Measurements from ENCODE around the gene RABEP2. TPM values are rescaled to one million over a fixed set of nuclear protein-coding genes. Genes with fewer than 3 reads are reported as not detected.
"Not testable (repeated sequence)": the region's sequence is repeated elsewhere in the genome, so short reads cannot be mapped to it uniquely, and the experiment has no call there.

RABEP2 gene
- polyA plus RNA-seq, 2 of the 4 experiments (the other 2 are of a cell fraction): 6.0 to 13.7 TPM

DNA sequence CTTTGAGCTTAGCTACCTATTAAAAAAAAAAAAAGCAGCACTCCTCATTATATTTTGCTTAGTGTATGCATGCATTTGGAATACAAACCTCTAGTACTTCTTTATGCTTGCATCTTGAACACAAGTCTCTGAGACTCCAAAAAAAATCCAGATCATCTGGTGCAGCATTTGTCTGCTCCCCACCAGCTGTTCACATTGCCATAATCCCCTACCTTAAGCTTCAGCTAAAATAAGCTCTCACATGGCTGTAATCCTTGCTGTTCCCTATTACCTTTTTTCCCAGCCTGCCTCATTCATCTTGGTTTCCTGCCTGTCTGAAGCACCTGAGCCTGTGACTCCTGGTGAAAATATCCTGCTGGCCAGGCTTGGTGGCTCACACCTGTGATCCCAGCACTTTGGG, 18.2 kb upstream of the RABEP2 start:
- TF ChIP-seq RARB (CRISPR knock-in tag; IDR thresholded peaks at IDR 0.05): no peak
- TF ChIP-seq, protein P1, sequence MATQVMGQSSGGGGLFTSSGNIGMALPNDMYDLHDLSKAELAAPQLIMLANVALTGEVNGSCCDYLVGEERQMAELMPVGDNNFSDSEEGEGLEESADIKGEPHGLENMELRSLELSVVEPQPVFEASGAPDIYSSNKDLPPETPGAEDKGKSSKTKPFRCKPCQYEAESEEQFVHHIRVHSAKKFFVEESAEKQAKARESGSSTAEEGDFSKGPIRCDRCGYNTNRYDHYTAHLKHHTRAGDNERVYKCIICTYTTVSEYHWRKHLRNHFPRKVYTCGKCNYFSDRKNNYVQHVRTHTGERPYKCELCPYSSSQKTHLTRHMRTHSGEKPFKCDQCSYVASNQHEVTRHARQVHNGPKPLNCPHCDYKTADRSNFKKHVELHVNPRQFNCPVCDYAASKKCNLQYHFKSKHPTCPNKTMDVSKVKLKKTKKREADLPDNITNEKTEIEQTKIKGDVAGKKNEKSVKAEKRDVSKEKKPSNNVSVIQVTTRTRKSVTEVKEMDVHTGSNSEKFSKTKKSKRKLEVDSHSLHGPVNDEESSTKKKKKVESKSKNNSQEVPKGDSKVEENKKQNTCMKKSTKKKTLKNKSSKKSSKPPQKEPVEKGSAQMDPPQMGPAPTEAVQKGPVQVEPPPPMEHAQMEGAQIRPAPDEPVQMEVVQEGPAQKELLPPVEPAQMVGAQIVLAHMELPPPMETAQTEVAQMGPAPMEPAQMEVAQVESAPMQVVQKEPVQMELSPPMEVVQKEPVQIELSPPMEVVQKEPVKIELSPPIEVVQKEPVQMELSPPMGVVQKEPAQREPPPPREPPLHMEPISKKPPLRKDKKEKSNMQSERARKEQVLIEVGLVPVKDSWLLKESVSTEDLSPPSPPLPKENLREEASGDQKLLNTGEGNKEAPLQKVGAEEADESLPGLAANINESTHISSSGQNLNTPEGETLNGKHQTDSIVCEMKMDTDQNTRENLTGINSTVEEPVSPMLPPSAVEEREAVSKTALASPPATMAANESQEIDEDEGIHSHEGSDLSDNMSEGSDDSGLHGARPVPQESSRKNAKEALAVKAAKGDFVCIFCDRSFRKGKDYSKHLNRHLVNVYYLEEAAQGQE (IDR thresholded peaks at IDR 0.05): no peak
- no peak for TF ChIP-seq MAFK (IDR thresholded peaks at IDR 0.05; ENCODE audit: partially characterized antibody)
- no peak for TF ChIP-seq HOXB5 (CRISPR knock-in tag; IDR thresholded peaks at IDR 0.05)
- no peak for TF ChIP-seq GATA3 (IDR thresholded peaks at IDR 0.05; ENCODE audit: borderline replicate concordance)
- no peak for TF ChIP-seq HOXA7 (CRISPR knock-in tag; IDR thresholded peaks at IDR 0.05)
- TF ChIP-seq CEBPB (IDR thresholded peaks at IDR 0.05): no peak
- ATAC-seq: no peak
- no peak for FAIRE-seq
- ChIA-PET CTCF (interaction anchor here (1.3 to 10.5 kb wide), 6 partner anchors 12 to 98 kb away, joined by 3 to 190 read pairs (median 50); partner anchors contain the start of genes ATP2A1, CD19, RABEP2 and SH2B1), POLR2A (no interaction called here)
- DNase-seq (ENCODE audit: low read depth in 1 of 2, low spot score in 1 of 2): no peak
- Histone ChIP-seq H3K4me3 (no peak overlapping the region), H3K9me3 (no peaks in the 10 kb centered on the region), H3K4me2 (no peak overlapping the region), H3K4me1 (peaks cover 9% of the 10 kb centered on the region; the same call in 2 of the 3 replicates), H3K27ac (no peak overlapping the region)

DNA sequence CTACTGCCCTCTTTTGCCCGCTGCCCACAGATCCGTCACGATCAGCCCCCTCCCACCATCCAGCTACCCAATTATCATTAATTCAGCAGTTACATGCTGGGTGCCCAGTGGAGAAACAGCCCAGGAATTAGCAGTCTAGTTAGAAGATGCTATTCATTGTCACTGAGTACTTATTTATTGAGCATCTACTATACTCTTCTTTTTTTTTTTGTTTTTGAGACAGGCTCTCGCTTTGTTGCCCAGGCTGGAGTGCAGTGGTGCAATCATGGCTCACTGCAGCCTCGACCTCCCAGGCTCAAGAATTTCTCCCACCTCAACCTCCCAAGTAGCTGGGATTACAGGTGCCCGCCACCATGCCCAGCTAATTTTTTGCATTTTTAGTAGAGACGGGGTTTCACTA, 14.8 kb upstream of the RABEP2 start:
- H3K27ac ChIP-seq; H3K4me1 ChIP-seq; H3K4me3 ChIP-seq; H3K9me3 ChIP-seq; FAIRE-seq; ATAC-seq; DNase-seq (ENCODE audit: low read depth in 1 of 2, low spot score in 1 of 2); H3K4me2 ChIP-seq; POLR2A ChIA-PET; CTCF ChIA-PET: not testable (repeated sequence)
- WGBS (ENCODE audit: missing lambda C conversion rate): 76% methylated on average over 7 of the region's 7 CpGs

DNA sequence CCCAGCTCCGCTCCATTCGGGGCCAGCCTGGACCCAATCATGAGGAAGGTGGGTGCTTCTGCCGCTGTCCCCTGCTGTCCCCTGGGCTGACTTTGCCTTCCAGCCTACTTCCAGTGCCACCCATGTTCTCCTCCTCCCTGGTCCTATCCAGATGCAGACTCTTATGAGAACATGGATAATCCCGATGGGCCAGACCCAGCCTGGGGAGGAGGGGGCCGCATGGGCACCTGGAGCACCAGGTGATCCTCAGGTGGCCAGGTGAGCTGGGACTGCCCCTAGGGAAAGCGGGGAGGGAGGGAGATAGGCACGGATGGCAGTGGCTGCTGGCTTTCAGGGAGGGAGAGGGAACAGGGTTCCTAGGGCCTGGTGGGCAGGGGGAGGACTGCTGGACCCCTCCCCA, 13.7 kb upstream of the RABEP2 start:
- no peak for FAIRE-seq
- DNase-seq (ENCODE audit: low read depth in 1 of 2, low spot score in 1 of 2): no peak
- Histone ChIP-seq H3K4me1 (no peaks in the 10 kb centered on the region), H3K9me3 (no peaks in the 10 kb centered on the region), H3K4me2 (no peak overlapping the region), H3K27ac (no peak overlapping the region), H3K4me3 (no peak overlapping the region)
- ChIA-PET CTCF (interaction anchor here (0.8 to 1.2 kb wide), 2 partner anchors 18 to 27 kb away, joined by 3 read pairs; no protein-coding TSS in a partner anchor), POLR2A (no interaction called here)
- ATAC-seq: no peak
- TF ChIP-seq HEYL (CRISPR knock-in tag; IDR thresholded peaks at IDR 0.05) (no peak), CBX8 (IDR thresholded peaks at IDR 0.05) (no peak), BCL3 (IDR thresholded peaks at IDR 0.05) (no peak), CHD4 (IDR thresholded peaks at IDR 0.05; ENCODE audit: borderline replicate concordance) (no peak), HDAC2 (IDR thresholded peaks at IDR 0.05) (no peak), TP53 (CRISPR knock-in tag; IDR thresholded peaks at IDR 0.05) (no peak), TFCP2L1 (CRISPR knock-in tag; IDR thresholded peaks at IDR 0.05) (no peak), HOXA7 (CRISPR knock-in tag; IDR thresholded peaks at IDR 0.05) (no peak), FOSL2 (IDR thresholded peaks at IDR 0.05) (no peak), FOSL2 (CRISPR knock-in tag; IDR thresholded peaks at IDR 0.05) (no peak), RAD21 (conservative IDR thresholded peaks at IDR 0.05 in 1 of 2, IDR thresholded peaks at IDR 0.05 in 1 of 2) (no peak), USF2 (IDR thresholded peaks at IDR 0.05) (no peak)
- TF ChIP-seq, protein P2, sequence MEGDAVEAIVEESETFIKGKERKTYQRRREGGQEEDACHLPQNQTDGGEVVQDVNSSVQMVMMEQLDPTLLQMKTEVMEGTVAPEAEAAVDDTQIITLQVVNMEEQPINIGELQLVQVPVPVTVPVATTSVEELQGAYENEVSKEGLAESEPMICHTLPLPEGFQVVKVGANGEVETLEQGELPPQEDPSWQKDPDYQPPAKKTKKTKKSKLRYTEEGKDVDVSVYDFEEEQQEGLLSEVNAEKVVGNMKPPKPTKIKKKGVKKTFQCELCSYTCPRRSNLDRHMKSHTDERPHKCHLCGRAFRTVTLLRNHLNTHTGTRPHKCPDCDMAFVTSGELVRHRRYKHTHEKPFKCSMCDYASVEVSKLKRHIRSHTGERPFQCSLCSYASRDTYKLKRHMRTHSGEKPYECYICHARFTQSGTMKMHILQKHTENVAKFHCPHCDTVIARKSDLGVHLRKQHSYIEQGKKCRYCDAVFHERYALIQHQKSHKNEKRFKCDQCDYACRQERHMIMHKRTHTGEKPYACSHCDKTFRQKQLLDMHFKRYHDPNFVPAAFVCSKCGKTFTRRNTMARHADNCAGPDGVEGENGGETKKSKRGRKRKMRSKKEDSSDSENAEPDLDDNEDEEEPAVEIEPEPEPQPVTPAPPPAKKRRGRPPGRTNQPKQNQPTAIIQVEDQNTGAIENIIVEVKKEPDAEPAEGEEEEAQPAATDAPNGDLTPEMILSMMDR (IDR thresholded peaks at IDR 0.05): no peak
- TF ChIP-seq, protein P3, sequence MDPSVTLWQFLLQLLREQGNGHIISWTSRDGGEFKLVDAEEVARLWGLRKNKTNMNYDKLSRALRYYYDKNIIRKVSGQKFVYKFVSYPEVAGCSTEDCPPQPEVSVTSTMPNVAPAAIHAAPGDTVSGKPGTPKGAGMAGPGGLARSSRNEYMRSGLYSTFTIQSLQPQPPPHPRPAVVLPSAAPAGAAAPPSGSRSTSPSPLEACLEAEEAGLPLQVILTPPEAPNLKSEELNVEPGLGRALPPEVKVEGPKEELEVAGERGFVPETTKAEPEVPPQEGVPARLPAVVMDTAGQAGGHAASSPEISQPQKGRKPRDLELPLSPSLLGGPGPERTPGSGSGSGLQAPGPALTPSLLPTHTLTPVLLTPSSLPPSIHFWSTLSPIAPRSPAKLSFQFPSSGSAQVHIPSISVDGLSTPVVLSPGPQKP (IDR thresholded peaks at IDR 0.05; ENCODE audit: low read depth, low read length): no peak
- 64% methylated on average over 6 of the region's 7 CpGs for WGBS (ENCODE audit: missing lambda C conversion rate)

Data from A549 (cell line).